Right forelimb (tissue), 1 donor: ENCODE results near the gene RIC3.
"Not testable (repeated sequence)": the region's sequence is repeated elsewhere in the genome, so short reads cannot be mapped to it uniquely, and the experiment has no call there.

ENCODE experiments used
- DNase-seq: peaks from one replicate; pipeline ENCODE4 v3.0.0-alpha.2; 2018

The RIC3 gene

DNA sequence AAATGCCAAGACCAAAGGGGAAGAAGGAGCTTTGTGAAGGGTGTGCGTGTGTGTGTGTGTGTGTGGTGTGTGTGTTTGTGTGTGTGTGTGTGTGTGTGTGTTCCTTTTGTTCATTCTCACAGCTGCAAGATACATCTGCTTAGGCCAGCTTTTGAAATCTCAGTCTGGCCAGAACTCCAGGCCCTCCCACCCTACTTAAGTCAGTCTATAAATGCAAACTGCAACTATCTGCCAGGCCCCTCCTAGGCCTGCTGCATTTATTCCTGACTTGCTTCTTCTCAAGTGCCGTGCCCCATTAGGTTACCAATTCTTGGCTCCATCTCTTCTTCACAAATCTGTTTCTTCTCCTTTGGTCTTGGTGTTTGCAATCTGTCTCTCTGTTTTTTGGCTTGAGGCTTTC lies 21.6 kb upstream of the RIC3 start:
- no peak for DNase-seq

DNA sequence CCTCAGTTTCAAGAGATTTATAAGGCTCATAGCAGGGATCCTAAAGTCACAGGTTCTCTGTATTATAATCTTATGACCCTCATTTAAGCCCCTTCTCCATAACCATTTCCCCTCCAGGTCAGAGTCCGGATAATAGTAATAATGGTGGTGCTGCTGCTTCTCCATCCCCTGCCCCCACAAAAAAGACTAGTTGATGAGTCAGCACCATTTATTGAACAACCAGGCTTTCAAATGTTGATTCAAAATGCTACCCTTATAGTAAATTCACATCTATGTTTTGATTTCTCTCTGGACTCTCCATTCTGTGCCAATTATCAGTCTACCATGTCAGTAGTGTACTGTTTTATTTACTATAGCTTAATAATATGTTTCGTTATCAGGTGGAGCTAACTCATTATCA lies 17.6 kb upstream of the RIC3 start:
- DNase-seq: no peak

DNA sequence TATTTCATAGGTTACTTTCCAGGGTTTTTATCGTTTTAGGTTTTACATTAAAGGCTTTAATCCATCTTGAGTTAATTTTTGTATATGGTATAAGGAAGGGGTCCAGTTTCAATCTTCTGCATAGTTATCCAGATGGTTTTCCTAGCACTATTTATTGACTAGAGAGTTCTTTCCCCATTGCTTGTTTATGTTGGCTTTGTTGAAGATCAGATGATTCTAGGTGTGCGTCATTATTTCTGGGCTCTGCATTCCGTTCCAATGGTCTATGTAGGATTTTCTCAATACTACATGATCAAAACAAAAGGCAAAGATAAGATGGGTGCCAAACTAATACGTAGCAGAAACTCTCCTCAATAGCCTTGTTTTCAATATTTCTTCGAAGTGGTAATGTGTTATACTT lies 14.3 kb upstream of the RIC3 start:
- no peak for DNase-seq

DNA sequence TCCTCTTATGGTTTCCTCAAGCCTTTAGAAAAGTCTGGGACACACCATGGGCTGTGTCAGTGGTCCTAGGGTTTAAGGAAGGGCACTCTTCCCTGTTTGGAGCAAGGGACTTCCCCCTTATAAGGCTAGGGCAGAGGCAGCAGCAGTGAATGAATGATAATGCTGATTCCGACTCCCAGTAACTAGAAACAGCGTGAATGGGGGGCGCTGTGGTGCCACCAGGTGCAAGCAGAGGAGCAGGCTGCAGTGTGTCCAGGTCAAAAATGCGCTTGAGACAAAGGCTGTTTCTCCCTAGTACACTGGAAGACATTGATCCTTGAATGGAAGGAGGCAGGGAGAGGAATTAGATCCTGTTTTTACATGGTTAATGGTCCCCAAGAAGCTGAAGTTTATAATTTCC lies 11.6 kb upstream of the RIC3 start:
- no peak for DNase-seq

DNA sequence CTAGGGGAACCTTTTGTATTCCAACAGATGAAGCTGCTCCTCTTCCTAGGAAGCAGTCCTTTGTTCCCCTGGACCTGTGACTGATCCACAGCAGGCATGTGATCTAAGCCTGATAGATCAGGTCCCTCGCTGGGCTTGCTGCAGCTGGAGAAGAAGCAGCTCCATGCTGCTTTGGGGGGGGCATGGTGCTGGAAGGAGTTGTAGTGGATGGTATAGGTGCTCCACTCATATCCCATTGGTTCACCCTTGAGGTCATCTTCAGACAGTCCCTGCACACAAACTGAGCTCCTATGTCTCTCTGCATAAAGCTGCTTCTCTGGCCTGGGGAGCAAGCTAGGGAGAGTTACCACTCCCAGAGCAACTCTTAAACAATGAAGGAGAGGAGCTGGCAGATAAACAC lies 9.5 kb upstream of the RIC3 start:
- DNase-seq: no peak

DNA sequence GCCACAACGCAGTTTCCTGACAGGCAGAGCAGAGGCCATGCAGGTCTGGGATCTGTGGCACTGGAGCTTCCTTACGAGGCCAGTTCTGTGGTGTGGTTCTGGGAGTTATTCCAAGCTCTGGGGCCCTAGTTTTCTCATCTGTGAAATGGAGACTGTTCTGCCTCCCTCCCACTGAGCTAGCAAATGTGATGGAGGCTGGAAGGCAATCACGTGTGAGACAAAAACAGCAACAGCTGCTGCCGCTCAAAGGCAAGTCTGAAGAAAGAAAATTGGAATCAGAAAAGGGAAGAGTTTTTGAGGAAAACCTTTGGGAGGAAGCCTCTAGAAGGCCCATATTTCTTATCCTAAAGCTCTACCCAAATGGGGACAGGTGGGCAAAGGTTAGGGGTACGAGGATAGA lies 8.3 kb upstream of the RIC3 start:
- no peak for DNase-seq

DNA sequence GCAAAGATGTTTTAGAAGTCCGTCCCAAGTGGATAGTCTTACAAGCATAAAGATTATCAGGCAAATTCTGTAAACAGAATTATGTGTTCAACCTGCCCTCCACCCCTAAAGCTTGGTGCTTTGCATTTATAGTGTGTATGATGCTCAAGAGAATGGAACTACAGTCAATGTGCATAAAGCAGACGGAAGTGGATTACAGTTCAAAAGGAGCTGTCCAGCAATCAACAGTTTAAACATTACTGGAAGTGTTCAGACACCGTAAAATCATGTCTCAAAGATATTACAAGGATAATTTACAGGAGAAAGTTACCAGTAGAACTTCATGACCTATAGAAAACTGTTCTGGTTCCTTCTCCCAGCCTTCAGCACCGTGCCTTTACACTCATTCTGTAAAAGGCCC lies 1.0 kb downstream of the RIC3 start:
- DNase-seq: no peak

DNA sequence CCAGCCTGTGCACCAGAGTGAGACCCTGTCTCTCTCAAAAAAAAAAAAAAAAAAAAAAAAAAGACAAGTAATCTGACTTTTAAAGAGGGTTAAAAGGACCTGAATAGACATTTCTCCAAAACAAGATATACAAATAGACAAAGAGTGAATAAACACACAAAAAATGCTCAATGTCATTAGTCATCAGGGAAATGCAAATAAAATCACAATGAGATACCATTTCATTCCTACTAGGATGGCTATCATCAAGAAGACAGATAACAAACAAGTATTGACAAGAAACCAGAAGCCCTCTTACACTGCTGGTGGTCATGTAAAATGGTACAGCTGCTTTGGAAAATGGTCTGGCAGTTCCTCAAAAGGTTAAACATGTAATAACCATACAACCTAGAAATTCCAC lies 4.1 kb downstream of the RIC3 start:
- no peak for DNase-seq

DNA sequence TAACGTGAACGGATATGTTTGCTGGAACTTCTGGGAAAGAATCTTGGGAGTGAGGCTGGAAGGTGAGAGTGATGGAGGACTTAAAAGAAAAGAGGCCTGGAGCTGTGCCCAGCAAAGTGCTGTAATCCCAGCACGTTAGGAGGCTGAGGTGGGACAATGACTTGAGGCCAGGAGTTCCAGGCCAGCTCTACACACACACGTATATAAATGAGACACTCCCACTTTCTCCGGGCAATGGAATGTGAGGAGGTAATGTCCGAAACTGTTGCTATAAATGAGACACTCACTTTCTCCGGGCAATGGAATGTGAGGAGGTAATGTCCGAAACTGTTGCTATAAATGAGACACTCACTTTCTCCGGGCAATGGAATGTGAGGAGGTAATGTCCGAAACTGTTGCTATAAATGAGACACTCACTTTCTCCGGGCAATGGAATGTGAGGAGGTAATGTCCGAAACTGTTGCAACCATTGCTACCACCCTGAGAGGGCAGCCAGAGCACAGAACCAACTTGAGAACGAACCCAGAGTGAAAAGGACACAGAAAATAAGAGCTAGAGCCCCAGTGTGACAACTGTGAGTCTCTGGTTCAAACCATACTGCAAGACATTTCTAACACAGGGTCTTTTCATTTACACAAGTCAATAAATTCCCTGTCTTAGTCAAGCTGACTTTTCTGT lies 7.1 kb downstream of the RIC3 start:
- DNase-seq: not testable (repeated sequence)

DNA sequence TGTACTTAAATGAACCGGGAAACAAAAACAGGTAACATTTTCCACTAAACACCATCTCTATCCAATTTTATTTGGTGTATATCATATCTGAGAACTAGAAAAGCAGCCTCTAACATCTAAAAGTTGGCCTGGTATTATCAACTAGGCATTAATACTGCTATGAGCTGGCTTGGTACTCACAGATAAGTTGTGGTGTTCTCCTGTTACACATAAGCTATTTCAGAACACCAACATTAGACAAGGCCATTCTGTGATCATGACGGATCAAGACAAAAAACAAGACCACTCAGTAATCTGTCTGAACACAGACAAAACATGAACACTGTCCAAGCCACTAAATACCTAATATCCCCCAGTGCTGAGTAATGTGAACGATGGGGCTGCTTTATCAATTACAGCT lies 11.9 kb downstream of the RIC3 start:
- DNase-seq: no peak

DNA sequence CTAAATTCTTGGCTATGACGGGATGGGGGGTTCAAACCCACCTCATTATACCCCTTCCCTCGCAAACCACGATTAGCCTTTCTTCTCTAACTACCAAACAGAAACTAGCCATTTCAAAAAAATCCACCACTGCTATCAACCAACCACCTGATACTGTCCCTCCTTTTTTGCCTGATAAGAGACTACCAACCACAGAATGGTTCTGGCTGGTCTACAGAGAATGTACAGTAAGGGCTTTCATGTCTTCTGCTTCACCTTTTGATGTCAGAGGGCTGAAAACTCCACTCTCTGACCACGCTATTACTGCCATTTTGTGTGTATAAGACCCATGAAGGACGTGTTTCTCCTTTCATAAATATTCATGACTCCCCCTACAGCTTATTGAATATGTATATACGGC lies 19.1 kb downstream of the RIC3 start:
- DNase-seq: no peak

DNA sequence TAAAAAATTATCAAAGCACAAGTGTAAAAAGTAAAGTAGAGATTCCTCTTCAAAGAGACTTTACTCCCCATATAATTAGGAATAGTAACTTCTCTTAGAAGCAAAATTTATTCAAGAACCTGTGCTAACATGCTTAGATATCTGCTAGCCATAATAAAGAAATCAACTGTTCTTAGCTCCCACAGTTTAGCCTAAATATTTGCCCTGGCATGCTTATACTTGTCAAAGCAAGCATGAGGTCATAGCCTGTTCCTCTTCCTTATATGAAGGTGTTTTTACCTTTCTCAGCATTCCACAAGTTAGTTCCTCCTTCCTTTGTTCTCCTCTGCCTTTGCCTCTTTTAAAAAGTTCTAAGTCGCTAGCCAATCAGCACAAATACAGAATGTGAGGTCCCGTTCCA lies 30.3 kb downstream of the RIC3 start:
- no peak for DNase-seq

DNA sequence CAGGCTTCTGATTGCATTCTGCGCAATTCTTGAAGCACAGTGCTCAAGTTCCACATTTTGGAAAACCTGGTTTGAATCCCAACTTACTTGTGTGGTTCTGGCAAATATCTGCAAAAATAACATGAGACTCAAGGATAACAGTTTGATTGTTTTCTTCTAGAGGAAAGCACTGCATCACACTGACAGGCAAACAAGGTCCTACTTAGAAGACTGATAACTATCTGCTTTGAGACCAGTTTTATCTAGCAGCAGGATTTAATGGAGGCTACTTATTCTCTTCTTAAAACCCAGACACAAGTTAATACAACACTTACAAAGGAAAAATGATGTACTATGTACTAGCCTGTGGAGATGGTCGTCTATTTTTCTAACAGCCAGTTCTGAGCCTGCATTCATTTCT lies 41.4 kb downstream of the RIC3 start:
- DNase-seq: no peak

DNA sequence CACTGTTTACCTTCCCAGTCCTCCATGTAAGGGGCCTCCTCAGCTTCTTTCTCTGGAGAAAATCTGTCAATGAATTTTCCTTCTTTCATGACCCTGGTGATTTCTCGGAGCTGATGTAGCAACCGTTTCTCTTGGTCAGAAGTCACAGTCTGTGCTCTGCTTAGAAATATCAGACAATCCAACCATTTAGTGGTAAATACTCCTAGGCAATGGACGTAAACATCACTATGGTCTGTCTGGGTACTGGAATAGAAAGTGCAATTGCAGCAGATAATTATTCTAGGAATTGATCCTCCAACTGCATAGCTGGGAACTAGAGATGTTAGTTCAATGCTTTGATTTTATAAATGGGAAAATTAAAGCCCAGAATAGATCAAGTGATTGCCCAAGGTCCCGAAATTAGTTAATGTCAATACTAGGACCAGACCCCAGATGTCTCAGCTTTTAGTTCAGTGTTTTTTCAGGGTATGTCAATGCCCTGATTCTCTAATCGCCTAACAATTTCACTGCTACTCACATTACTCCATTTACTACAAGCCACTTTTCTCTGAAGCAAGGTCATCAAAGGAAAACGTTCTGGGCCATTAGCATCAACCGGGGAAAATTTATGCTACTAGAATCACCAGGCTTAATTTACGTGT lies 42.1 kb downstream of the RIC3 start:
- DNase-seq: no peak

DNA sequence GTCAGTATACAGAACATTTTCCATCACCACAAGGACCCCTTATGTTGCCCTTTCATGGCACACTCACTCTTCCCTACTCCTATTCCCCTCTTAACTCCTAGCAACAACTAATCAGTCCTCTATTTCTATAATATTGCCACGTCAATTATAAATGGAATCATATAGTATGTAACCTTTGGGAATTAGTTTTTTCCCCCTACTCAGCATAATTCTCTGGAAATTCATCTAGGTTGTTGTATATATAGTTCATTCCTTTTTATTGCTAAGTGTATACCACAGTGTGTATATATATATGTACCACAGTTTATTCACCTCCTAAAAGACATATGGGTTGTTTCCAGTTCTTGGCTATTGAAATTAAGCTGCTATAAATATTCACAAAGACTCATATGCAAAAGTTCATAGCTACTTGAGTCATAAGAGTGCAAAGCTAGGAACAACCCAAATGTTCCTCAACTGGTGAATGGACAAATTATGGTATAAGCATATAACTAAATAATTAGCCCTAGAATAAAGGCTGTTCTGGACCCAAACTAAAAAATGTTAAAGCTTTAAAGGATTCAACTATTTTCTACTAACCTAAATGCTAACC lies 46.6 kb downstream of the RIC3 start:
- DNase-seq: no peak

DNA sequence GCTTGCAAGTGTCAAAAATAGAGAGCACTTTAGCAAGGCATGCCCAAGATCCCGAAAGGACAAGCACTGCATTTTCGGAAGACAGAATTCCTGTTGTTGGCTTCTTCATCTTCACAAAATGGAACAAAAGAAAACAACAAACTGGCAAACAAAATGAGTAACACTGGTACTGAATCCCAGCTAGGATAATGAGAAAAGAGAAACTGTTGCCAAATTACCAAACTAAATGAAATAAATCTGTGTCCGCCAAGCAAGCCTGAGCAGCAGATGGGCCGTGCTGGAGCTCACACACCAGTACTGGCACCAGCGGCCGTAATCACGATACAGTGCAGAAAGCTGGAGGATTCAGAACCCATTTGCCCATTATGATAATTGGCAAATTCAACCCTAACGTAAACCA lies 57.2 kb downstream of the RIC3 start:
- DNase-seq: no peak

DNA sequence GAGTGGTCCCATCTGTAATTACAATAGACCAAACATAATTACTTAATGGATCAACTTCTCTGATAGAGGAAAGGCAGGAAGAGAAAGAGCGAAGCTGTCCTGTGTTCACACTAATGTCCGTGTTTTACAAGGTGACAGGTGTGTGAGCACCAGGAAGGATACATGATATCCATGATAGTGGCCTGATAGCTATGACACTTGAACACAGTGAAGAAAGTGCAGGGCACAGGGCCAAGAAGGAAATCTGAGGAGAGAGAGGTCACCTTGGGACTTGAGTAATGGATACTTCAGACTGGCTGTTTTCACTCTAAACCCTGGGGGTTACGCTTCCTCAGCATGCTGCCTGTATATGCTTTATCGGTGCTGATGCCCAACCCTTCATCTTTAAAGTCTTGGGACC lies 58.4 kb downstream of the RIC3 start:
- no peak for DNase-seq

DNA sequence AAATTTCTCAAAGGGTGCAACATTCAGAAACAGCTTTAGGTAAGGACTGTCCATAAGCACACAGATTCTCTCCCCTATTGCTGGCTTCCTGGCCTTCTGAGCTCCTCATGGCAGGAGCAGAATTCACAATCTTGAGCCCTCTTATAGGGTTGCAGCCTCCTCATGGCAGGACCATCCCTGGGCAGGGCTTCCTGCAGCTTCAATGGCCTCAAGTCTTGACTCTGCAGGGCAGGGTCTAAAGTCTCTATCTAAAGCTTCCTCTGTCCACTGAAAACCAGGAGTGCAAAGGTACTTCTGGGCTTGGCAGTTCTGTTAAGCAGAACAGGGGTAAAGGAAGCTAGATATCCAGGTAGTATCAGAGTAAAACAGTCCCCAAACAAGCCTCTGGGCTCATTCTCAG lies 59.1 kb downstream of the RIC3 start:
- no peak for DNase-seq

DNA sequence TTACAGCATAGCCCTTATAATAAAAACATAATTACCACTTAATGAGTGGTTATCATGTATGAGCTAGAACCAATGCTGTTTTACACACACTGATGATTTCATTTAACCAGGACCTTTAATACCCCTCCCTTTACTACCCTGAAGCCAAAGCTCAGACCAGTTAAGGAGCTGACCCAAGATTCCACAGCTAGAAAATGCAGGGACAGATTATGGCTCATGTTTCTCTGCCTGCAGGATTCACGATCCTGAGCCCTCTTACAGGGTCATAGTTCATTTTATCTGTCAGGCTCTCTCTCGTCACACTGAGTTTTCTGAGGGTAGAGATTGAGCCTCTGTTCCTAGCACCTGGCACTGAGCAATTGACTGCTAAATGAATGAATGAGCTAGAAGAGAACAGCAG lies 60.4 kb downstream of the RIC3 start:
- no peak for DNase-seq

DNA sequence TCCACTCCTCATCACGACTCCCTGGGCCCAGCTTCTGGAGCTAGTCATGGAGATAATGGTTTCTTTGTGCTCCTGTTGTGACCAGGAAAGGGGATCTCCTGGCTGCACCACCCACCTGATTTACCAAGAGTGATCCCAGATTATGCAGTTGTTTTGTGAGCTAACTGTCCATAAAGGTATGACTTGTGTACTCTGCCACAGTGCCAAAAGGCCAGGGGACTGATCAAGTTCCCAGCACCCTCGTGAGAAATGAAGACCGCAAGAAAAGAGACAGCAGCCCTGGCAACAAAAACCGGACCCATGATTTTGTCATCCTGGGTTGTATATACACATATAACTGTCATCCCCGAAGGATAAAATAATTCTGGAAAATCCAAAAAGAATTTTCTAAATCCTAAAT lies 61.2 kb downstream of the RIC3 start:
- no peak for DNase-seq

DNA sequence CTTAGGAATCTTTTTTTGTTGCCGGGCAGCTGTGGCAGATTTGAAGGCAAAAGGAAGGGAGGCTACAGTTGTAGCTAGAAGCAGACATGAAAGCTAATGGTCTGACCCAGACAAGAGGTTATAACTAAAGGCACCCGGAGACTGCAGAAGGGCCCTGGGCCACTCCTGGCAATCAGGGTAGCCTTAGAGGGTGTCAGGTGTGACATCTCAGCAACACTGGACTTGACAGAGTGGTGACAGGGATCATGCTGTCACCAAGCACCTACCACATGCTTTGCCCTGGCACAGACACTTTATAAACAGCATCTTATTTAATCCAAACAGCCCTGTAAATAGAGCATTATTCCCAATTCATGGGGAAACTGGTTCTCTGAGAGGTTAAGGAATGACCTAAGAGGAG lies 62.1 kb downstream of the RIC3 start:
- no peak for DNase-seq

DNA sequence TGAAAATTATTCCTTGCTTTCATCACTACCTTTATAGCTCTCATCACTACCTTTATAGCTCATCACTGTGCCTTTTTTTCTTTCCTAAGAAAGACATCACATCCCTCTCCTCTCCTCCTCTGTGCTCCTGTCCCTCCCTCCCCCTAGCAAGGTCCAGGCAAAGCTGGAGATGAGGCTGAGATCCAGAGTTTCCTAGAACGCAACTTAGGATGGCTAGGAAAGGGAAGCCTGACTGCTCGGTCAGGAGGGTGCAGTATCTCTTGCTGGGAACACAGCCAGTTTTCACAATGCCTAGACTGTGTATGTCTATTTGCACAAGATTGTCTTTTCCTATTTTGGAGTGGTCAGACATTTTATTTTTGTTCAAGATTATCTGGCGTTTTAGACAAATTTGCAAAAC lies 63.2 kb downstream of the RIC3 start:
- no peak for DNase-seq

DNA sequence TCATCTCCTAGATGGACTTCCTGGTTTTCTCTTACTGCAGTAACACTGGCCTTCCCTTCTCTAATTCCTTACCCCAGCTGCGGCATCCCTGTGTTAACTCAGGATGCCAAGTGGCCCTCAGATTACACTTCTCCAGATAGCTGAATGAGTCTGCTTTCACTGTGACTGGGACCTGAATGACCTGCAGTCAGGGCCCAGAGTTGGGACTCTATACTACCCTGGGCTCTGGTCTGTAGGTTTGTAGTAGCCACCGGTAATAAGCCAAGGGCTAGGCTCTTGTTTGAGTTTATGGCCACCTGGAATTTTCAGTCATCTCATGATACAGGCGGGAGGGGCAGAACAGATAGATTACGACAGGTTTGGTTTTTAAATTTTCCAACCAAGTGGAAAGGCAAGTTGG lies 63.7 kb downstream of the RIC3 start:
- no peak for DNase-seq

DNA sequence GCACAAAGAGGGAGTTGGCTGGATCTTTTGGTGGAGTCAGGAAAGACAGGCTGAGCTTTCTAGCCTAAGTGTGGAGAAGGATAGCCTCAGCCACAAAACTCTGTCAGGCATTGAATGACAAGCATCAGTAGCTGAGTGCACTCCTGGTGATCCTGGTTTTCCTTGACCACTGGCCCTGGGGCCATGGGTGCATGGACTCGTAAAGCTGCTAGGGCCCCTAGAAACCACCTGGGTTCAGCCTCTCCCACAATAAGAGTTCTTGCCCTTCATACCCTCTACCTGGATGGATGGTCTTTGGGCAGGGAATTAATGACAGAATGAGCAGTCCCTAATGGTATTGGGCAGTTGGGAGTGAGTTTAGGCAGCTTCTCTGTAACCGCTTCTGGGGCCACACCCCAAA lies 64.9 kb downstream of the RIC3 start:
- DNase-seq: no peak

DNA sequence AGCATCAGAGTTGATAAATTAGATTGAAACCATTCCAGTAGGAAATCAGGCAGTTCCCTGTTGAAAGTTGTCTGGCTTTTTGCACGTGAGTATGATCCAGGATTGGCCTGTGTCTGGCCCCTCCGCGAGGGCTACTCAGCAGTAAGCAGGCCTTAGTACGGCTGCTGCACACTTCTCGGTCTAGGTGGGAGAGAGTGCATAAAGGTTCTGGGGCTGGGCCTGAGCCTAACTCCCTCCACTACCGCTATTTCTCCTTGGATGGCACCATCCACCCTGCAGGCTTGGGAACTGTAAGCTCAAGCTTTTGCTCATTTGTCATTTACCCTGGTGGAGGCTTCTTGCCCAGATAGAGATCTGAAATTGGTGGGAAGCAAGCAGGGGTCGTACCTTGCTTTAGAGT lies 65.9 kb downstream of the RIC3 start:
- no peak for DNase-seq
